Measurements from ENCODE around the gene TCF7L1.
"Not testable (repeated sequence)": the region's sequence is repeated elsewhere in the genome, so short reads cannot be mapped to it uniquely, and the experiment has no call there.

TCF7L1 gene

DNA sequence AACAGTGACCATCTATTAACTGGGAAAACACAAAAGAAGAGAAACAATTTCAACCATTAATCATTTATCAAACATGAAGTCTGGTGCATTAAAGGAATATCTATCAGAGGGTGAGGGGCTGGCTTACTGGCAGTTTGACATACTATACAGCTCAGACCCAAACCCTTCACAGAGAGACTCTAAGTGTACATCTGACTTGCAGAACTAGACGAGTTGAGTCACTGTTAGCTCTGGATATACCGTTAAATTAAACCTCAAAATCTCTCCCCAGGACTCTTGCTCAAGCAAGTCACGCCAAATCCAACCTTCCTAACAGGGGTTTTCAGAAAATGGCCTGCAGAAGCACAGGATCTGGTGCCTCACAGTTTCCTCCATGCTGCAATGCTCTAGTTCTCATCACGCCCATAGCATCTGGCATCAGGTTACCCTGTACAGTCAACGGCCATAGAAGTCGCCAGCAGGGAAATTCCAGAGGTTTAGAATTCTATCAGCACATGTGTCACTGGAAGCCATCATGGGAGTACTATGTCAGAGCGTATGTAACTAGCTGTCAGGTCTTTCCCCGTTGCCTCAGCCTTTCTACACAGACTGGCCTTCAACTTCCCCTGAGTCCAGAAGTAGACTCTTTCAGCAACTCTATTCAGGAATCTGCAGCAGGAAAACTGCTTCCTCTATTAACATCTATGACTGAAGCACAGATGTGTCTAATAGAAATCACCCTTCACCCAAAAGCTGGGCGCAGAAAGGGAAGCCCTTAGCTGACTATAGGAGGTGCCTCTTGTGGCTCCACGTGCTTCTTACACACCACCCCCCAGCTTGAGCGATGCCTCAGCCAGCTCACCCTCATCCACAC lies 185.3 kb downstream of the TCF7L1 start:
- peak; percentile 41 for DNase-seq (ENCODE audit: low read depth, low spot score)
- ChIA-PET POLR2A (interaction anchor here (0.6 to 1.1 kb wide), 3 partner anchors 10 to 154 kb away, joined by 3 to 5 read pairs (median 3); partner anchors contain the start of genes ELMOD3, RETSAT and TGOLN2), CTCF (interaction anchor here (0.7 to 2.0 kb wide), 7 partner anchors 9 to 252 kb away, joined by 3 to 11 read pairs (median 6); partner anchors contain the start of genes TCF7L1 and TGOLN2)
- H3K4me3 ChIP-seq (ENCODE audit: low read depth, low read length), result no peak overlapping the region
- TF ChIP-seq CTCF (IDR thresholded peaks at IDR 0.05; ENCODE audit: insufficient read depth, low read length, missing control alignments), result no peak

GRCh38 chr2:85319796-85320195 lies 186.6 kb downstream of the TCF7L1 start:
- H3K4me3 ChIP-seq (ENCODE audit: low read depth, low read length), result no peak overlapping the region
- TF ChIP-seq CTCF (IDR thresholded peaks at IDR 0.05; ENCODE audit: insufficient read depth, low read length, missing control alignments), result no peak
- POLR2A ChIA-PET, result interaction anchor here (0.7 kb wide), 1 partner anchor 336 kb away, joined by 3 read pairs; no protein-coding TSS in a partner anchor
- DNase-seq (ENCODE audit: low read depth, low spot score), result no peak
- CTCF ChIA-PET, result interaction anchor here (1.3 to 2.0 kb wide), 4 partner anchors 8 to 232 kb away, joined by 3 to 11 read pairs (median 5); partner anchors contain the start of gene TGOLN2

GRCh38 chr2:85323351-85323987 lies 190.3 kb downstream of the TCF7L1 start:
- no peak for DNase-seq (ENCODE audit: low read depth, low spot score)
- no peak overlapping the region for H3K4me3 ChIP-seq (ENCODE audit: low read depth, low read length)
- TF ChIP-seq CTCF (IDR thresholded peaks at IDR 0.05; ENCODE audit: insufficient read depth, low read length, missing control alignments), result no peak
- CTCF ChIA-PET, result interaction anchor here (2.3 kb wide), 1 partner anchor 23 kb away, joined by 10 read pairs; no protein-coding TSS in a partner anchor
- POLR2A ChIA-PET, result no interaction called here

- H3K4me3 ChIP-seq (ENCODE audit: low read depth, low read length); DNase-seq (ENCODE audit: low read depth, low spot score); POLR2A ChIA-PET: not testable (repeated sequence)
- CTCF ChIA-PET, result interaction anchor here (2.3 kb wide), 1 partner anchor 23 kb away, joined by 10 read pairs; no protein-coding TSS in a partner anchor
These were observed 190.8 kb downstream of the TCF7L1 start for GRCh38 chr2:85323988-85324367.

DNA sequence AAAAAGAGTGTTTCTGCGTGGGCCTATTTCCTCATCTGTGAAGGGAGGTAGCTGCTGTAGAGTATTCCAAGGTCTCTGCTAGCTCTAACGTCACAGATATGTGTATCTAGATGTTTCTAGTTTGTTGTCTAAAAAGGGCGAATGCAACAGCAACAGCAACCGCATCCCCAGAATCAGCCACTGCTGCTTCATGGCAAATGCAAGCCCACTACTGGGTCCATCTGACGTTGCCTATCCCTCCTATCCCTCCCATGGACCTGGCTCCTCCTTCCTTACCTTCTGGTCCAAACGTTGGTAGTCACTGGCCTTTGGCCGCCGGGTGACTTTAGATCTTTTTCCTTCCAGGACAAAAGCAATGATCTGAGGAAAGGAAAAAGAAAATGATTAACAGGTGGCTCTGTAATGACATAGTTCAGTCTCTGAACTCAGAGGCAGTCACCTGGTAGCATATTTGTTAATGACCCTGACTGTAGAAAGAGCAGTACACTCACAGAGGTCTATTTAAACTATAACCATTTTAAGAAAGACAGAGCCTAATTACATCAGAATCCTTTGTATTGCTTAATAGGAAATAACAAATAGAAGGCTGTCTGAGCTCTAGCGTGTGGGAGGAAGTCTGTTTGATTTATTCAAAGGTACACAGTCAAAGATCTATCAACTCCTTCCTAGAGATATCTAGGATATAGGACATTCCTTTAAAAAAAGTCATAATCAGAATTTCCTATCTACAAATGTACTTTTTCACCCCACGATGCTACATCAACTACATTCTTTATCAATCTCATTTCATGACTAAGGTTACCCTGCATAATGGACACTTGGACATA lies 191.7 kb downstream of the TCF7L1 start:
- ChIA-PET POLR2A (no interaction called here), CTCF (interaction anchor here (0.6 to 2.3 kb wide), 4 partner anchors 24 to 365 kb away, joined by 3 to 10 read pairs (median 4); partner anchors contain the start of genes ELMOD3 and RETSAT)
- no peak for TF ChIP-seq CTCF (IDR thresholded peaks at IDR 0.05; ENCODE audit: insufficient read depth, low read length, missing control alignments)
- DNase-seq (ENCODE audit: low read depth, low spot score), result no peak
- peak overlapping the region; percentile 87 for H3K4me3 ChIP-seq (ENCODE audit: low read depth, low read length)

- H3K4me3 ChIP-seq (ENCODE audit: low read depth, low read length), result peak overlapping the region; percentile 87
- no peak for TF ChIP-seq CTCF (IDR thresholded peaks at IDR 0.05; ENCODE audit: insufficient read depth, low read length, missing control alignments)
- DNase-seq (ENCODE audit: low read depth, low spot score), result no peak
- ChIA-PET POLR2A (interaction anchor here (0.6 kb wide), 2 partner anchors 10 to 213 kb away, joined by 3 read pairs; no protein-coding TSS in a partner anchor), CTCF (interaction anchor here (0.9 to 1.5 kb wide), 2 partner anchors 29 to 400 kb away, joined by 3 to 4 read pairs; partner anchors contain the start of genes ELMOD3 and RETSAT)
These were observed 192.2 kb downstream of the TCF7L1 start for GRCh38 chr2:85325466-85325811.

All from AG04449 (cell line).